Panc1 (cell line): Measurements from ENCODE around the gene ANKRD23. TPM values are rescaled to one million over a fixed set of nuclear protein-coding genes. Genes with fewer than 3 reads are reported as not detected.

Experiments used
- ATAC-seq: fragments of 200-7000 bp; cut with Tn5 transposase; 2 replicates; pipeline ENCODE4 v1.9.1; 2020; ENCODE audit warnings: mild to moderate bottlenecking, moderate library complexity
- BruUV-seq: library from RNA; stranded (reverse); fragments of 400-500 nt; replicated peaks from 2 replicates; lab custom pipeline; 2021; lab: Mats Ljungman, UMichigan
- CTCF ChIA-PET: fragments of 300-600 bp; sonication (Branson Sonifier 250); formaldehyde crosslinking; loops from one replicate; lab custom pipeline; 2022; ENCODE audit warnings: antibody characterized with exemption; lab: Charles Lee
- POLR2A ChIA-PET: fragments of 300-600 bp; sonication (Branson Sonifier 250); formaldehyde crosslinking; loops from one replicate; lab custom pipeline; 2022; ENCODE audit warnings: antibody characterized with exemption; lab: Charles Lee
- DNase-seq: peaks from one replicate; pipeline ENCODE4 v3.0.0-alpha.2; 2010; ENCODE audit warnings: low read depth, low spot score
- H3K27ac ChIP-seq: 2 replicates; pipeline ENCODE4 v1.5.1; 2011; ENCODE audit warnings: mild to moderate bottlenecking, low read length, inconsistent platforms
- H3K27me3 ChIP-seq: fragments of 200-500 bp; sonication (Bioruptor generic); 2 replicates; pipeline ENCODE4 v1.6.0; 2014; ENCODE audit warnings: low read length, inconsistent platforms; ENCODE audit not compliant: control insufficient read depth, insufficient read depth
- H3K36me3 ChIP-seq: fragments of 200-500 bp; sonication (Bioruptor generic); 2 replicates; pipeline ENCODE4 v1.5.1; 2014; ENCODE audit warnings: inconsistent platforms, mild to moderate bottlenecking, low read length, moderate library complexity; ENCODE audit not compliant: control insufficient read depth, insufficient read depth
- H3K4me1 ChIP-seq: 2 replicates; pipeline ENCODE4 v1.5.1; 2011; ENCODE audit warnings: inconsistent platforms, mild to moderate bottlenecking, low read length, moderate library complexity; ENCODE audit not compliant: control insufficient read depth, insufficient read depth
- H3K4me3 ChIP-seq, 2 experiments: 2 replicates each; pipeline ENCODE4 v1.5.1; 2011 to 2012; ENCODE audit warnings: low read depth in 2 of 2, low read length in 2 of 2, mild to moderate bottlenecking in 2 of 2, inconsistent platforms in 1 of 2, moderate library complexity in 1 of 2
- H3K9me3 ChIP-seq: fragments of 200-500 bp; sonication (Bioruptor generic); 2 replicates; pipeline ENCODE4 v1.5.1; 2014; ENCODE audit warnings: low read depth, mild to moderate bottlenecking, inconsistent platforms, low read length, moderate library complexity; ENCODE audit not compliant: control insufficient read depth, insufficient read depth
- CTCF ChIP-seq: fragments of 450-650 bp; IDR thresholded peaks from 2 replicates; pipeline ENCODE4 v1.5.1; 2017; ENCODE audit warnings: mild to moderate bottlenecking
- POLR2AphosphoS5 ChIP-seq: IDR thresholded peaks from 2 replicates; pipeline ENCODE4 v1.6.1; 2012; ENCODE audit warnings: mild to moderate bottlenecking, low read depth, low read length, moderate library complexity
- SIN3A ChIP-seq: IDR thresholded peaks from 2 replicates; pipeline ENCODE4 v1.6.1; 2012; ENCODE audit warnings: low read depth, mild to moderate bottlenecking, low read length, moderate library complexity, borderline replicate concordance; ENCODE audit not compliant: insufficient read depth
- TCF7L2 ChIP-seq: IDR thresholded peaks from 2 replicates; pipeline ENCODE4 v1.6.1; 2011; ENCODE audit warnings: mild to moderate bottlenecking, low read depth, low read length, inconsistent platforms
- in situ Hi-C: cut with HindIII; loops from 2 replicates; pipeline ENCODE4 v1.10.0; 2016; ENCODE audit warnings: low sequenced_read_pairs, low pct_unique_long_range_greater_than_20kb
- intact Hi-C: fragments of 100-400 bp; cut with micrococcal nuclease; formaldehyde crosslinking; loops from one replicate; pipeline ENCODE4 v1.10.0; 2022; ENCODE audit not compliant: unreplicated experiment
- total RNA-seq: library from RNA; stranded (reverse); gene quantifications from one replicate; pipeline ENCODE4 v1.2.1, GENCODE V29; 2021; ENCODE audit not compliant: unreplicated experiment
- TF ChIP-seq, protein P1 (sequence below), 2 experiments: IDR thresholded peaks; 2 replicates each; pipeline ENCODE4 v1.6.1; 2011 to 2012; ENCODE audit warnings: low read depth in 2 of 2, control low read depth in 1 of 2, low read length in 1 of 2, mild to moderate bottlenecking in 1 of 2, moderate library complexity in 1 of 2; ENCODE audit not compliant: insufficient read depth in 1 of 2

Gene ANKRD23
- total RNA-seq, 1 experiment from 2014 or later, result 3.2 TPM

DNA sequence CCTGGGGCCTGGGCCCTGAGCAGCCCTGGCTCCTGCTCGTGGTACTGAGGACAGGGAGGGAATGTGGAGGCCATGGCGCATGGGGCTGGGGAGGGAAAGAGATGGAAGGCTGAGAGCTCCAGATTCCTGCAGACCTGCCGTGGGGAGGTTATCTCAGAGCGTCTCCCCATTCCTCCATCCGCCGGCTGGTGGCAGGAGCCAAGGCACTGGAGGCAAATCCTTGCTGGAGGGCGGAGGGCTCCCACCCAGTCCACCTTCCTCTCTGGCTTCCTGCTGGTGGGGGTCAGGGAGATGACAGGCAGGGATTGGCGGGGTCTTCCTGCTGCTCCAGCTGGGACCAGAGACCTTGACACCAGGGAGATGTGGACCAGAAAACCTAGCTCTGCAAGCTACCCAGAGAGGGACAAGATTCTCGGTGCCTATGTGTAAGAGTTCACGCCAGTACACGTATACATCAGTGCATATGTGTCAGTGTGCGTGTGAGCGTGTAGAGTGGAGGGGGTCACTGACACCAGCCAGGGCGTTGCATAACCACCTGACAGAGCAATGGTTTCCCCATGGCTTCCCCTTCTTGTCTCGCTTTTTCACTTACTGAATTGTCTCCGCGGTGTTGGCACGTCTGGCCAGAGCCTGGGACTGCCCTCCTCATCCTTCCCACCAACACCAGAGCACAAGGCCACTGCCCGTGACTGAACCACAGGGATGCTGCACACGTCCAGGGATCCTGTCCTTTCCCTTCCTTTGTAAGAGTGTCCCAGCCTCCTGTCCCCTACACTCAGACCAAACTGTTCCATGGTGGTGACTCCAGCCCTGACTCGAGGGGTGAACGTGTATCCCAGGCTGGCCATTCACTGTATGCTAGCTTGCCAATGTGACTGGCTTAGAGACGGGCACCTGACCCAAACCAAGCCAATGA lies 41.9 kb upstream of the ANKRD23 start:
- Histone ChIP-seq H3K27me3 (no peaks in the 10 kb centered on the region), H3K36me3 (no peaks in the 10 kb centered on the region), H3K4me1 (no peaks in the 10 kb centered on the region), H3K4me3 (no peak overlapping the region), H3K27ac (no peak overlapping the region), H3K9me3 (no peaks in the 10 kb centered on the region)
- ChIA-PET CTCF (no interaction called here), POLR2A (no interaction called here)
- BruUV-seq, result no TSS peak
- DNase-seq (no peak), ATAC-seq (no peak)
- TF ChIP-seq, protein P1, sequence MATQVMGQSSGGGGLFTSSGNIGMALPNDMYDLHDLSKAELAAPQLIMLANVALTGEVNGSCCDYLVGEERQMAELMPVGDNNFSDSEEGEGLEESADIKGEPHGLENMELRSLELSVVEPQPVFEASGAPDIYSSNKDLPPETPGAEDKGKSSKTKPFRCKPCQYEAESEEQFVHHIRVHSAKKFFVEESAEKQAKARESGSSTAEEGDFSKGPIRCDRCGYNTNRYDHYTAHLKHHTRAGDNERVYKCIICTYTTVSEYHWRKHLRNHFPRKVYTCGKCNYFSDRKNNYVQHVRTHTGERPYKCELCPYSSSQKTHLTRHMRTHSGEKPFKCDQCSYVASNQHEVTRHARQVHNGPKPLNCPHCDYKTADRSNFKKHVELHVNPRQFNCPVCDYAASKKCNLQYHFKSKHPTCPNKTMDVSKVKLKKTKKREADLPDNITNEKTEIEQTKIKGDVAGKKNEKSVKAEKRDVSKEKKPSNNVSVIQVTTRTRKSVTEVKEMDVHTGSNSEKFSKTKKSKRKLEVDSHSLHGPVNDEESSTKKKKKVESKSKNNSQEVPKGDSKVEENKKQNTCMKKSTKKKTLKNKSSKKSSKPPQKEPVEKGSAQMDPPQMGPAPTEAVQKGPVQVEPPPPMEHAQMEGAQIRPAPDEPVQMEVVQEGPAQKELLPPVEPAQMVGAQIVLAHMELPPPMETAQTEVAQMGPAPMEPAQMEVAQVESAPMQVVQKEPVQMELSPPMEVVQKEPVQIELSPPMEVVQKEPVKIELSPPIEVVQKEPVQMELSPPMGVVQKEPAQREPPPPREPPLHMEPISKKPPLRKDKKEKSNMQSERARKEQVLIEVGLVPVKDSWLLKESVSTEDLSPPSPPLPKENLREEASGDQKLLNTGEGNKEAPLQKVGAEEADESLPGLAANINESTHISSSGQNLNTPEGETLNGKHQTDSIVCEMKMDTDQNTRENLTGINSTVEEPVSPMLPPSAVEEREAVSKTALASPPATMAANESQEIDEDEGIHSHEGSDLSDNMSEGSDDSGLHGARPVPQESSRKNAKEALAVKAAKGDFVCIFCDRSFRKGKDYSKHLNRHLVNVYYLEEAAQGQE (IDR thresholded peaks at IDR 0.05; ENCODE audit: insufficient read depth in 1 of 2, low read depth in 2 of 2, low read length in 1 of 2), result no peak
- no peak for TF ChIP-seq SIN3A
- no peak for TF ChIP-seq POLR2AphosphoS5
- no peak for TF ChIP-seq CTCF
- TF ChIP-seq TCF7L2, result no peak
- in situ Hi-C loops (no loop called here), intact Hi-C loops (no loop called here)

GRCh38 chr2:96884299-96885094 lies 40.7 kb upstream of the ANKRD23 start:
- no peaks in the 10 kb centered on the region for H3K36me3 ChIP-seq
- POLR2A ChIA-PET, result no interaction called here
- H3K27ac ChIP-seq, result no peak overlapping the region
- TF ChIP-seq SIN3A, result no peak
- TF ChIP-seq CTCF, result no peak
- TF ChIP-seq TCF7L2, result no peak
- TF ChIP-seq, protein P1 (IDR thresholded peaks at IDR 0.05; ENCODE audit: insufficient read depth in 1 of 2, low read depth in 2 of 2, low read length in 1 of 2), result no peak
- TF ChIP-seq POLR2AphosphoS5, result no peak
- no peaks in the 10 kb centered on the region for H3K4me1 ChIP-seq
- no peaks in the 10 kb centered on the region for H3K27me3 ChIP-seq
- in situ Hi-C loops, result no loop called here
- no peaks in the 10 kb centered on the region for H3K9me3 ChIP-seq
- H3K4me3 ChIP-seq, result no peak overlapping the region
- intact Hi-C loops, result no loop called here
- no peak for ATAC-seq
- DNase-seq, result no peak
- BruUV-seq, result no TSS peak
- CTCF ChIA-PET, result no interaction called here
